Naive thymus-derived CD8-positive, alpha-beta T cell (primary cell): Measurements from ENCODE around the gene SMS. TPM values are rescaled to one million over a fixed set of nuclear protein-coding genes. Genes with fewer than 3 reads are reported as not detected.

Experiments
- ATAC-seq, 2 donors: fragments of 150-1000 bp; cut with Tn5 transposase in 1 of 2; sonication (Bioruptor Pico), chemical (Tn5 transposase) in 1 of 2; 1 replicate in 1 of 2; 2 replicates in 1 of 2; pipeline ENCODE4 v1.10.0; 2021; ENCODE audit warnings: mild to moderate bottlenecking in 2 of 2, moderate library complexity in 2 of 2
- POLR2A ChIA-PET: fragments of 350-600 bp; sonication (Branson Sonifier 250); formaldehyde crosslinking; loops from one replicate; lab custom pipeline; 2021; ENCODE audit warnings: antibody characterized with exemption; lab: Charles Lee
- DNase-seq, 10 donors: peaks; one replicate each; pipeline versions ENCODE4 v3.0.0 to v3.0.0-alpha.2; 2020 to 2022
- H3K27ac Mint-ChIP-seq, 10 donors: one replicate each; pipeline ENCODE4 v1.8.0; 2020 to 2022; ENCODE audit warnings: mild to moderate bottlenecking in 10 of 10, mixed read lengths in 10 of 10, moderate library complexity in 4 of 10, inconsistent platforms in 1 of 10
- H3K27me3 Mint-ChIP-seq, 5 donors: one replicate each; pipeline ENCODE4 v1.8.0; 2021 to 2022; ENCODE audit warnings: mixed read lengths in 5 of 5
- H3K36me3 Mint-ChIP-seq, 3 donors: one replicate each; pipeline ENCODE4 v1.8.0; 2020 to 2022; ENCODE audit warnings: mixed read lengths in 3 of 3, mild to moderate bottlenecking in 2 of 3, inconsistent platforms in 1 of 3
- H3K4me1 Mint-ChIP-seq, 4 donors: one replicate each; pipeline ENCODE4 v1.8.0; 2021 to 2022; ENCODE audit warnings: mixed read lengths in 4 of 4
- H3K4me3 Mint-ChIP-seq, 10 donors: one replicate each; pipeline ENCODE4 v1.8.0; 2020 to 2022; ENCODE audit warnings: mild to moderate bottlenecking in 10 of 10, mixed read lengths in 10 of 10, moderate library complexity in 6 of 10, inconsistent platforms in 1 of 10
- H3K9me3 Mint-ChIP-seq, 9 donors: one replicate each; pipeline ENCODE4 v1.8.0; 2020 to 2022; ENCODE audit warnings: mixed read lengths in 9 of 9, mild to moderate bottlenecking in 3 of 9, inconsistent platforms in 1 of 9, moderate library complexity in 1 of 9
- polyA plus RNA-seq, 3 donors: library from polyadenylated mRNA; unstranded; fragments of 300-500 nt; fragmentation: Illumina TruSeq; gene quantifications; one replicate each; pipeline ENCODE4 v1.2.3, GENCODE V29; 2021
- total RNA-seq, 8 experiments: library from RNA in 2 of 8; stranded (reverse) in 2 of 8; gene quantifications; one replicate each; pipeline ENCODE4 v1.2.3 and lab custom pipeline; 2021 to 2026

Gene SMS
- total and polyA plus RNA-seq, 5 experiments from 2014 or later, result 19.2 to 39.5 (median 32.7) TPM

- Mint-ChIP-seq H3K9me3 (no peaks in the 10 kb centered on the region), H3K36me3 (peaks cover 0 to 24% (median 0%) of the 10 kb centered on the region in 3 donors), H3K4me3 (peak overlapping the region in 1 of 10 donors; percentile 67), H3K27ac (peak overlapping the region in 7 of 10 donors; percentile 64 to 97 (median 77)), H3K4me1 (peaks cover 8 to 28% (median 25%) of the 10 kb centered on the region in 4 donors), H3K27me3 (no peaks in the 10 kb centered on the region)
- POLR2A ChIA-PET, result interaction anchor here (0.7 to 2.2 kb wide), 4 partner anchors 31 to 533 kb away, joined by 3 to 6 read pairs (median 5); partner anchors contain the start of gene MBTPS2
- DNase-seq, result no peak
- ATAC-seq, result no peak
These were observed 31.5 kb downstream of the SMS start for GRCh38 chrX:21972046-21972445.

GRCh38 chrX:21972721-21973120 is 32.2 kb downstream of the SMS start:
- no peaks in the 10 kb centered on the region for H3K27me3 Mint-ChIP-seq
- H3K9me3 Mint-ChIP-seq, result no peaks in the 10 kb centered on the region
- H3K4me1 Mint-ChIP-seq, result peaks cover 8 to 28% (median 25%) of the 10 kb centered on the region in 4 donors
- H3K27ac Mint-ChIP-seq, result peak overlapping the region; percentile 29 to 98 (median 89)
- peak; percentile 89 to 94 for ATAC-seq
- DNase-seq, result peak; percentile 5 to 66 (median 35)
- H3K4me3 Mint-ChIP-seq, result peak overlapping the region in 9 of 10 donors; percentile 41 to 71 (median 54)
- POLR2A ChIA-PET, result interaction anchor here (0.7 to 2.2 kb wide), 4 partner anchors 31 to 533 kb away, joined by 3 to 6 read pairs (median 5); partner anchors contain the start of gene MBTPS2
- H3K36me3 Mint-ChIP-seq, result peaks cover 0 to 25% (median 0%) of the 10 kb centered on the region in 3 donors

- peaks cover 8 to 28% (median 25%) of the 10 kb centered on the region in 4 donors for H3K4me1 Mint-ChIP-seq
- POLR2A ChIA-PET, result interaction anchor here (2.2 kb wide), 1 partner anchor 134 kb away, joined by 6 read pairs; the partner anchor contains the start of gene MBTPS2
- peak overlapping the region; percentile 58 to 86 (median 80) for H3K4me3 Mint-ChIP-seq
- H3K27ac Mint-ChIP-seq, result peak overlapping the region; percentile 85 to 98 (median 96)
- H3K36me3 Mint-ChIP-seq, result peaks cover 0 to 29% (median 2%) of the 10 kb centered on the region in 3 donors
- no peaks in the 10 kb centered on the region for H3K9me3 Mint-ChIP-seq
- no peaks in the 10 kb centered on the region for H3K27me3 Mint-ChIP-seq
- DNase-seq (no peak), ATAC-seq (no peak)
These were observed 33.0 kb downstream of the SMS start for GRCh38 chrX:21973321-21974010.

- DNase-seq, result peak in 3 of 10 donors; percentile 10 to 11 (median 11)
- H3K4me1 Mint-ChIP-seq, result peaks cover 8 to 28% (median 25%) of the 10 kb centered on the region in 4 donors
- peak overlapping the region; percentile 58 to 86 (median 80) for H3K4me3 Mint-ChIP-seq
- H3K27ac Mint-ChIP-seq, result peak overlapping the region; percentile 85 to 98 (median 96)
- no peaks in the 10 kb centered on the region for H3K27me3 Mint-ChIP-seq
- H3K36me3 Mint-ChIP-seq, result peaks cover 0 to 28% (median 4%) of the 10 kb centered on the region in 3 donors
- H3K9me3 Mint-ChIP-seq, result no peaks in the 10 kb centered on the region
- peak; percentile 37 to 63 for ATAC-seq
- POLR2A ChIA-PET, result no interaction called here
These were observed 33.5 kb downstream of the SMS start for GRCh38 chrX:21974011-21974385.

GRCh38 chrX:21975242-21975641 is 34.7 kb downstream of the SMS start:
- Mint-ChIP-seq H3K27me3 (no peaks in the 10 kb centered on the region), H3K4me1 (peaks cover 8 to 28% (median 25%) of the 10 kb centered on the region in 4 donors), H3K27ac (peak overlapping the region in 2 of 10 donors; percentile 52 to 56), H3K36me3 (peaks cover 0 to 24% (median 4%) of the 10 kb centered on the region in 3 donors), H3K4me3 (peak overlapping the region in 1 of 10 donors; percentile 48), H3K9me3 (no peaks in the 10 kb centered on the region)
- ATAC-seq (no peak), DNase-seq (no peak)
- POLR2A ChIA-PET, result no interaction called here

GRCh38 chrX:21975812-21976211 is 35.3 kb downstream of the SMS start:
- POLR2A ChIA-PET, result no interaction called here
- Mint-ChIP-seq H3K27ac (peak overlapping the region in 1 of 10 donors; percentile 40), H3K36me3 (peaks cover 0 to 24% (median 4%) of the 10 kb centered on the region in 3 donors), H3K4me1 (peaks cover 8 to 28% (median 25%) of the 10 kb centered on the region in 4 donors), H3K27me3 (no peaks in the 10 kb centered on the region), H3K4me3 (no peak overlapping the region), H3K9me3 (no peaks in the 10 kb centered on the region)
- ATAC-seq (no peak), DNase-seq (no peak)

- POLR2A ChIA-PET, result no interaction called here
- ATAC-seq (no peak), DNase-seq (no peak)
- no peaks in the 10 kb centered on the region for H3K27me3 Mint-ChIP-seq
- H3K36me3 Mint-ChIP-seq, result peaks cover 0 to 24% (median 4%) of the 10 kb centered on the region in 3 donors
- no peak overlapping the region for H3K4me3 Mint-ChIP-seq
- no peaks in the 10 kb centered on the region for H3K9me3 Mint-ChIP-seq
- H3K4me1 Mint-ChIP-seq, result peaks cover 5 to 17% (median 14%) of the 10 kb centered on the region in 4 donors
- H3K27ac Mint-ChIP-seq, result no peak overlapping the region
These were observed 37.8 kb downstream of the SMS start for GRCh38 chrX:21978346-21978745.

- no peak overlapping the region for H3K27ac Mint-ChIP-seq
- no peaks in the 10 kb centered on the region for H3K9me3 Mint-ChIP-seq
These were observed 41.8 kb downstream of the SMS start for GRCh38 chrX:21982311-21982710.

GRCh38 chrX:21985332-21985777 is 44.8 kb downstream of the SMS start:
- H3K27ac Mint-ChIP-seq, result peak overlapping the region in 3 of 10 donors; percentile 2 to 23 (median 10)
- no peaks in the 10 kb centered on the region for H3K9me3 Mint-ChIP-seq
- POLR2A ChIA-PET, result no interaction called here

More at GRCh38 chrX:21982311-21982710, 41.8 kb downstream of the SMS start:
- DNase-seq (no peak), ATAC-seq (no peak)
- H3K27me3 Mint-ChIP-seq, result no peaks in the 10 kb centered on the region
- peaks cover 0 to 27% (median 4%) of the 10 kb centered on the region in 3 donors for H3K36me3 Mint-ChIP-seq
- H3K4me3 Mint-ChIP-seq, result no peak overlapping the region
- POLR2A ChIA-PET, result no interaction called here
- H3K4me1 Mint-ChIP-seq, result no peaks in the 10 kb centered on the region

GRCh38 chrX:21986596-21986995 is 46.1 kb downstream of the SMS start:
- ATAC-seq (no peak), DNase-seq (no peak)
- POLR2A ChIA-PET, result no interaction called here
- peaks cover 0 to 27% (median 2%) of the 10 kb centered on the region in 3 donors for H3K36me3 Mint-ChIP-seq
- H3K9me3 Mint-ChIP-seq, result no peaks in the 10 kb centered on the region
- peaks cover 0 to 6% (median 1%) of the 10 kb centered on the region in 4 donors for H3K4me1 Mint-ChIP-seq
- no peak overlapping the region for H3K27ac Mint-ChIP-seq
- H3K27me3 Mint-ChIP-seq, result no peaks in the 10 kb centered on the region
- H3K4me3 Mint-ChIP-seq, result no peak overlapping the region

More at GRCh38 chrX:21985332-21985777, 44.8 kb downstream of the SMS start:
- DNase-seq, result peak; percentile 10 to 73 (median 56)
- H3K36me3 Mint-ChIP-seq, result peaks cover 0 to 26% (median 2%) of the 10 kb centered on the region in 3 donors
- H3K4me1 Mint-ChIP-seq, result peaks cover 0 to 6% (median 1%) of the 10 kb centered on the region in 4 donors
- peak; percentile 95 to 96 for ATAC-seq
- no peaks in the 10 kb centered on the region for H3K27me3 Mint-ChIP-seq
- no peak overlapping the region for H3K4me3 Mint-ChIP-seq

- H3K4me1 Mint-ChIP-seq, result peaks cover 0 to 12% (median 4%) of the 10 kb centered on the region in 4 donors
- no peaks in the 10 kb centered on the region for H3K9me3 Mint-ChIP-seq
- POLR2A ChIA-PET, result interaction anchor here (0.6 kb wide), 1 partner anchor 25 kb away, joined by 4 read pairs; no protein-coding TSS in a partner anchor
- no peaks in the 10 kb centered on the region for H3K27me3 Mint-ChIP-seq
- no peak for DNase-seq
- H3K27ac Mint-ChIP-seq, result peak overlapping the region in 3 of 10 donors; percentile 28 to 59 (median 39)
- H3K36me3 Mint-ChIP-seq, result peaks cover 0 to 43% (median 2%) of the 10 kb centered on the region in 3 donors
- H3K4me3 Mint-ChIP-seq, result no peak overlapping the region
- no peak for ATAC-seq
These were observed 48.9 kb downstream of the SMS start for GRCh38 chrX:21989384-21989783.

- H3K9me3 Mint-ChIP-seq, result no peaks in the 10 kb centered on the region
- H3K4me3 Mint-ChIP-seq, result no peak overlapping the region
- H3K27ac Mint-ChIP-seq, result no peak overlapping the region
- DNase-seq (no peak), ATAC-seq (no peak)
- peaks cover 0 to 18% (median 11%) of the 10 kb centered on the region in 4 donors for H3K4me1 Mint-ChIP-seq
- POLR2A ChIA-PET, result no interaction called here
- H3K27me3 Mint-ChIP-seq, result no peaks in the 10 kb centered on the region
- peaks cover 0 to 44% (median 7%) of the 10 kb centered on the region in 3 donors for H3K36me3 Mint-ChIP-seq
These were observed 50.3 kb downstream of the SMS start for GRCh38 chrX:21990832-21991231.

- Mint-ChIP-seq H3K27ac (no peak overlapping the region), H3K36me3 (peaks cover 0 to 44% (median 7%) of the 10 kb centered on the region in 3 donors), H3K27me3 (no peaks in the 10 kb centered on the region), H3K4me3 (no peak overlapping the region), H3K4me1 (peaks cover 0 to 21% (median 14%) of the 10 kb centered on the region in 4 donors), H3K9me3 (no peaks in the 10 kb centered on the region)
- no peak for ATAC-seq
- POLR2A ChIA-PET, result no interaction called here
- DNase-seq, result no peak
These were observed 51.0 kb downstream of the SMS start for GRCh38 chrX:21991504-21991903.
